ENCODE measurements around the gene TTC9.

DNA sequence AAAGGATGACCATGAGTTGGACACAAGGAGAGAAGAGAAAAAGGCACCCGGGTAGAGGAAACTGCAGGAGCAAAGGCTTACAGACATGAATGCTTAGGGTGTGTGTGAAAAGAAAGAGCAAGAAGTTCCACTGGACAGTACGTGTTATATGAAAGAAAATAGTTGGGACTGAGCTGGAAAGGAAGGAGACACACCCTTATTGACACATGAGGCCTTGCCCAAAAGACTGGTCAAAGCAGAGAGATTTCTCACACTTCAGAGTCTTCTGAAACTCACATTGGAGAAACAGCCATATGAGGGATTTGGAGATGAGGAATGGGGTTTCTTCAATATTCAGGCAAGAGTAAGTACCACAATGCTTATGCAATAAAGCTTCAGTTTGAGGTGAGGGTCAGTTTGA lies 56.0 kb downstream of the TTC9 start:
- TF ChIP-seq, protein P1, sequence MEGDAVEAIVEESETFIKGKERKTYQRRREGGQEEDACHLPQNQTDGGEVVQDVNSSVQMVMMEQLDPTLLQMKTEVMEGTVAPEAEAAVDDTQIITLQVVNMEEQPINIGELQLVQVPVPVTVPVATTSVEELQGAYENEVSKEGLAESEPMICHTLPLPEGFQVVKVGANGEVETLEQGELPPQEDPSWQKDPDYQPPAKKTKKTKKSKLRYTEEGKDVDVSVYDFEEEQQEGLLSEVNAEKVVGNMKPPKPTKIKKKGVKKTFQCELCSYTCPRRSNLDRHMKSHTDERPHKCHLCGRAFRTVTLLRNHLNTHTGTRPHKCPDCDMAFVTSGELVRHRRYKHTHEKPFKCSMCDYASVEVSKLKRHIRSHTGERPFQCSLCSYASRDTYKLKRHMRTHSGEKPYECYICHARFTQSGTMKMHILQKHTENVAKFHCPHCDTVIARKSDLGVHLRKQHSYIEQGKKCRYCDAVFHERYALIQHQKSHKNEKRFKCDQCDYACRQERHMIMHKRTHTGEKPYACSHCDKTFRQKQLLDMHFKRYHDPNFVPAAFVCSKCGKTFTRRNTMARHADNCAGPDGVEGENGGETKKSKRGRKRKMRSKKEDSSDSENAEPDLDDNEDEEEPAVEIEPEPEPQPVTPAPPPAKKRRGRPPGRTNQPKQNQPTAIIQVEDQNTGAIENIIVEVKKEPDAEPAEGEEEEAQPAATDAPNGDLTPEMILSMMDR (conservative IDR thresholded peaks at IDR 0.05; ENCODE audit: low read length): no peak
- TF ChIP-seq EZH2phosphoT487 (IDR thresholded peaks at IDR 0.05; ENCODE audit: borderline replicate concordance): no peak

All from Loucy (cell line).